CD4-positive, alpha-beta T cell treated with Interleukin-4 for 4 hours (primary cell): ENCODE data around the gene TSEN34.
"Not testable (repeated sequence)": the region's sequence is repeated elsewhere in the genome, so short reads cannot be mapped to it uniquely, and the experiment has no call there.

Experiments
- DNase-seq: peaks from one replicate; pipeline ENCODE4 v3.0.0-alpha.2; 2020

Gene TSEN34

DNA sequence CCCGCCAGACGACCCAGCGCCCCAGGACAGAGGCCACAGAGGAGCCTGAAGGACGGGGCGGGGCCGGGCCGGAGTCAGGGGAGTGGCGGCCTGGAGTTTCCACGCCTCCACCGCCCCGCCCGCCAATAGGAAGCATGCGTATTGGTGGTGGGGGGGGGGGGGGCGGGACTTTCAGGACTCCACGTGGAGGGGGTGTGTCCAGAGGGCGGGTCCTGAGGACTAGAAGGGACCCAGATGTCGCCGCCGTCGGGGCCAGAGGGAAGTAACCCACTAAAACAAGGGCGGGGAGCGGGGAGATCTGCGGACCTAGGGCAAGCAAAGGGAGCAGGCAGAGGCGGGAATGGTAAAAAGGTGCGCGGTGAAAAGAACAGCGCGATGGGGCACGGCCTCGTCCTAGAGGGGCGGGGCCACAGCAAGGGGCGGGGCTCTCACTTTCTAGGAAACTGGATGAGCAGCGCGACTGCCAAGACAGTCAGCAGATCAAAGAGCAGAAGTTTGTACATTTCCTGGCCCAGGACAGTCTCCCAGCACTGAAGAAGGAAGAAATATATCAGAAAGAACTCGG is 28.8 kb upstream of the TSEN34 start:
- DNase-seq = peak; percentile 73

DNA sequence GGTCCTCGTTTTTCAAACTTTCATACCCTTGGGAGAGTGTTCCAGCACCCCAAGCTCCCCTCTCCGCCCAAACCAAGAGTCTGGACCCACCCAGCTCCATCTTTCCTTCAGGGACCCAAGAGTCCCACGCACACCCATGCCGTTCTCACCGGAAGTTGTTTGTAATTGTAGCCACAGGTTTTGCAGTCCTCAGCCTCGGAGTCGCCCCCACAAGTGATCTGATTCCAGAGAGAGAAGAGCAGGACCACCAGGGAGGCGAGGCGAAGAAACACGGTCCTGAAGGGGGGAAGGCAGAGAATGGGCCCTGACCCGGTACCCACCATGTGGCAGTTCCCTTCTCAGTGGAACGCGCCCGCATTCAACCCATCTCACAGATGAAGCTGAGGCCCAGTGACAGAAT is 28.2 kb upstream of the TSEN34 start:
- no peak for DNase-seq

GRCh38 chr19:54164369-54165068 is 26.6 kb upstream of the TSEN34 start:
- peak; percentile 47 for DNase-seq

DNA sequence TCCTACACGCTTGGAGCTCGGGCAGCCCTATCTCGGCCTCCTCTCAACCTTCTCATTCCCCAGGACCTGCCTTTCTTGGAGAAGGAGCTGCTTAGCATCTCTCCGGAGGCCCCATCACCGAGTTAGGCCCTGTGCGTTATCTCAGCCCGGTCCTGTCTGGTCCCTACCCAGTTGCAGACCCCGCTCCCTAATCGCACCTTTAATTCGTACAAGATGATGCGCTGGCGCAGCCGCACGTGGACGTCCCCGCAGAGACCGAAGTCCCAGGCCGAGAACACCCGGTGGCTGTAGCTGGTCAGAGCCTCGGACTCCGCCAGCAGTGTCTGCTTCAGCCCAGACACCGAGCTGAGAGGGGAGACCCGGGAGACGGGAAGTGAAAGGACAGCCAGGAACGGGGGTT is 25.9 kb upstream of the TSEN34 start:
- DNase-seq = no peak

GRCh38 chr19:54168174-54168917 is 22.8 kb upstream of the TSEN34 start:
- DNase-seq = peak; percentile 78

DNA sequence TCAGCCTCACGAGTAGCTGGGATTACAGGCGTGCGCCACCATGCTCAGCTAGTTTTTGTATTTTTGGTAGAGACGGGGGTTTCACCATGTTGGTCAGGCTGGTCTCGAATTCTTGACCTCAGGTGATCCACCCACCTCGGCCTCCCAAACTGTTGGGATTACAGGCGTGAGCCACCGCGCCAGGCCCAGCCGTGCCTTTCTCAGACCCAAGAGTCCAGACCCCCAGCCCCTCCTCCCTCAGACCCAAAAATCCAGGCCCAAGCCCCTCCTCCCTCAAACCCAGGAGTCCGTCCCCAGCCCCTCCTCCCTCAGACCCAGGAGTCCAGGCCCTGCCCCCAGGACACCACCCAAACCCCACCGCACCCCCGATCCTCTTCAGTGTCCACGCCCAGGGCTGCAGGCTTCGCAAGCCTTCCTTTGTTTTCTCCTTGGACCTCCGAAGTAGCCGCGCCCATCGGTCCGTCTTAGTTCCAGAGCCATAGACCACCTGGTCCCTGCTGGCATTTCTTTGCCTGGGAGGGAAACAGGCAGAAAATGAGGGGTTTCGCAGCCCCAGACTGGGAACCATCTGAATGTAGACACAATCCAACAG is 21.9 kb upstream of the TSEN34 start:
- DNase-seq = no peak

DNA sequence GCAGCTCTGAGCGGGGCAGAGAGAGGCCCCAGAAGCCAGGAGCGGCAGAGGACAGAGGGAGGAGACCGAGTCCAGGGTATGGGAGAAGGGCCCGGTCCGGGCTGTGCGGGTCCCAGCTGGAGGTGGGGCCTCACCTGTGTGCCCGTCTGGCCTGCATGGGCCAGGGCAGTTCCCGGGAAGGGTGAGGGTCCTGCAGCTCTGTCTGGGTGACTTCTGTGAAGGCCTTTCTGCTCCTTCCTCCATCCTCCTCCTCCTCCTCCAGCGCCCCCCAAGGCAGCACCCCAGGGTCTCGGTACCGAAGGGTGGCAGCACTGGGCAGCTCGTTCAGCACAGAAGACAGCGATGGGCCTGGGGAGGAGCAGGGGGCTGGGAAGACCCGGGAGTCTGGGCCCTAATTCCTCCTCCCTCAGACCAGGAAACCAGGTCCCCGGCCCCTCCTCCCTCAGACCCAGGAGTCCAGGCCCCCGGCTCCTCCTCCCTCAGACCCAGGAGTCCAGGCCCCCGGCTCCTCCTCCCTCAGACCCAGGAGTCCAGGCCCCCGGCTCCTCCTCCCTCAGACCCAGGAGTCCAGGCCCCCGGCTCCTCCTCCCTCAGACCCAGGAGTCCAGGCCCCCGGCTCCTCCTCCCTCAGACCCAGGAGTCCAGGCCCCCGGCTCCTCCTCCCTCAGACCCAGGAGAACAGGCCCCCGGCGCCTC is 19.2 kb upstream of the TSEN34 start:
- DNase-seq = not testable (repeated sequence)

DNA sequence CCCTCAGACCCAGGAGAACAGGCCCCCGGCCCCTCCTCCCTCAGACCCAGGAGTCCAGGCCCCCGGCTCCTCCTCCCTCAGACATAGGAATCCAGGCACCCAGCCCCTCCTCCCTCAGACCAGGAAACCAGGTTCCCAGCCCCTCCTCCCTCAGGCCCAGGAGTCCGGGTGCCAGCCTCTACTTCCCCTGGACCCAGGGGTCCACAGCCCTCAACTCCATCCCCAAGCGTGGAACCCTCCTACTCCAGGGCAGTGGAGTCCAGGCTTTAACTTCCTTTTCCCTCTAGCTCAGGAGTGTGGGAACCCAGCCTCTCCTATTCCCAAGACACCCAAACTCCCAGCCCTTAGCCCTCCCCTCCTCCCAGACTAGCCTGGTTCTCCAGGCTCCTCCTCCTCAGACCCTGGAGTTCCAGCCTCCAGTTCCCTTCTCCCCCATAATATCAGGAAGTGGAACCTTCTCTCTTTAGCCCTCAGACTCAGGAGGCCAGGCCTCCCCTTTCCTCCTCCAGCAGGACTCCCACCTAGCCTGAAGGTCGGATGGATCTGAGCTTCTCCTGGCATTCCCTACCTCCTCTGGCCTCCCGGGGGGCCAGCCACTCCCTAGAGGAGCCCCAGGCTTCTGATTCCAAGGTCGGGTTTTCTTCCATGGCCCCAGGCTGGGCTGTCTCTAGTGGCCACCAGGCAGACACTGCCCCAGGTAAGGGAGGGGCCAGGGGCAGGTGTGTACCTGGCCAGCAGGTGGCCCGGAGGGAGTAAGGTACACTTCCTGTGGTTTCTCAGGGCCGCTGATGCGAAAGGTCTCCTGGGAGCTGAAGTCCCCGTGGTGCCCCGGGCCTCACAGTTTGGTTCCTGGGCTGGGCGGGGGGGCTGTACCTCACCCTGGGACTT is 18.4 kb upstream of the TSEN34 start, which contains the start of gene TMC4:
TSS of gene TMC4 (minus strand) at position 690 of the 888 bp plus-strand sequence. CDS start at position 647, 43 bp downstream.
- DNase-seq = no peak

DNA sequence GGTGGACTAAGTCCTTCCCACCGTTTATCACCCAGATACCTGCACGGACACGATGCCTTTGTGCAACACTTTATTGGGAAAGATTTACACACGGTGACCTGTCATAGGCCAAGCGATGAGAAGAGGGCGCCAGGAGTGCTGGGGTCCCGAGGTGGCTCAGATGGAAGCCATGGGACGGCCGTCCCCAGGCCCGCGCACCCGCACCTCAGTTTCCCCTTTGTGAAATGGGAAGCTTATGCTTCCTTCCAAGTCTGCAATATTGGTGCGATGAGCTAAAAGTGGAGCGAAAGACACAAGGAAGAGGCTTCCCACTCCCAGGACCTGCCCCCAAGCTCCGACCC is 17.8 kb upstream of the TSEN34 start:
- no peak for DNase-seq

- no peak for DNase-seq
Observed at GRCh38 chr19:54173951-54174834, 16.9 kb upstream of the TSEN34 start.

DNA sequence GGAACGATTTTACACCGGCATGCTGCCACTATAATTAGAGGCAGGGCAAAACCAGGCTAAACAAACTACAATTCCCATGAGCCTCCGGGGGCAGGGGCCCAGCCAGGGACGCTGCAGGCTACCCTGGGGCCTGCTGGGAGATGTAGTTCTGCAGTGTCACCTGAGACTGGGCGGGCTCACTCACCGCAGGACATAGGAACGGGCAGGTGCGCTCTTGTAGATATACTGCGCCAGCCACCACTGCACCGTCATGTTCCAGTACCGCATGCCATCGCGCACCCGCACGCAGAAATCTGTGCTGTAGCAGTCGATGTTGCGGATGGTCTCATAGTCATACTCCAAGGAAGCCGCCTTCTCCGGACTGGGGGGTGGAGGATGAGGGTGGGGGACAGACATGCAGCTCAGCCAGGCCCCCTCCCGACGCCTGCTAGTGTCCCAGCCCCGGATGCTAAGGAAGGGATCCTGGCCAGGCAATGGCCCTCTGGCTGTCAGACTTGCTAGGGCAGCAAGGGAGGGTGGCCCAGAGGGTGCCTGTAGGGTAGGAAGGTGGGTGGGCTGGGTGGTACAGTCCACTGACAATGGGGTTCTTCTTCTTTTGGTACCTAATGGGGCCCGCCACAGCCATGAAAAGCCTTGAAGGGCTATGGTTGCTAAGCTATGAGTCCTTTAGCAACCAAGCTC is 12.4 kb upstream of the TSEN34 start:
- no peak for DNase-seq

DNA sequence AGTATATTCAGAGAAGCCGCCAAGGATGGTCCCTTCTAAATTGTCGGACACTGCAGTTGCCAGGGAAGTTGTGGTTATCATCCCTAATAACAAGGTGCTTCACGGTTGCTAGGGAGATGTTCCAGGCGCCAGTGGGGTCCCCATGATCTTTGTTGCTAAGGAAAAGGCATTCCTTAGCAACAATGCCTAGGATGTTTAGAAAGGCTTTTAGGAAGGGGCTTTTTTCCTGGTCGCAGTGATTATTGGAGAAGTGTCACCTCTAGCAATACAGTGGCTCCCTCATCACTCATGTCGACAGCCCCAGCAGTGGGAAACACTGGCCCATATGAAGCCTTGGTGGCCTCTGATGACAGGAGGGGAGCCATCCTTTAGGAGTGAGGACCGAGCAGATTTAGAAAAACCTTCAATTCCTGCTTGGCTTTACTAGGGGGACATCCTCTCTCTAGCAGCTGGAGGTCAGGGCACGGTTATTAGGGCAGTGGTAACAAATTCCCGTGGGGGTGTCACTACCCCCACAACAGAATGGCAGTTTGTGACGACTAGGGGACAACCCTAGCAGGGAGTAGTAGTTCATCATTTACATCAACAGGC is 11.8 kb upstream of the TSEN34 start:
- no peak for DNase-seq

GRCh38 chr19:54179921-54180461 is 11.1 kb upstream of the TSEN34 start:
- no peak for DNase-seq

DNA sequence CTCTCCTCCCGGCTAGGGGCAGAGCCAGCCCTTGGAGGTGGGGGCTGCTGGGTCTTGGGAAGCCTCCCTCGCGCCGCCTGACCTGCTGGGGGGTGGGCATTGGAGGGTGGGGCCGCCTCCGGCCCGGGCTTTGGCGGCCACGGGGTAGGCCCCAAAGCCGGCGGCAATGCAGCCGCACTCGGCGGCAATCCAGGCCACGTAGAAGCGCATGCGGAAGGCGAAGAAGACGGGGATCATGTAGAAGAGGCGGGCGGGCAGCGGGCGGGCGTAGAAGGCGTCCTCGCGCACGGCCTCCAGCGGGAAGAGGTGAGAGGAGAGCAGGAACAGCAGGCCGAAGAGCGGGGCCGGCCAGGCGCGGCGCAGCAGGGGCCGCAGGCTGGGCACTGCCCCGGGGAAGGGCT is 10.4 kb upstream of the TSEN34 start:
- DNase-seq = no peak

GRCh38 chr19:54181894-54182293 is 9.2 kb upstream of the TSEN34 start:
- DNase-seq = not testable (repeated sequence)

DNA sequence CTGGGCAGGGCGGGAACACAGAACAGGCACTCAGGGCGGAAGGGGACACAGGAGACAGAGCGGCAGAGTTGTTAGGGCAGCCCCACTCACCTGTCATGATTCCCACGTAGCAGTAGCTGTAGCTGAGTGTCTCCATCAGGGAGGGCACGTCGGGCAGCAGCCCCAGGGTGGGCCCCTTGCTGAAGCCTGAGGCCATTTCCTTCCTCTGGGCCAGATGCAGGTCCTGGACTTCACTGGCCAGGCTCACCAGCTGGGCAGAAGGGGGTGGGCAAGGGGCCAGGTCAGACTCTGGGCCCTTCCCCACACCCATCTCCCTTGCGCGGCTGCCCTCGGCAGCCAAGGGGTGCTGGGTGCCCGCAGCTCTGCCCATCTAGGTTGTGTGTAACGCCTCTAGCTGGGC is 7.7 kb upstream of the TSEN34 start:
- no peak for DNase-seq

DNA sequence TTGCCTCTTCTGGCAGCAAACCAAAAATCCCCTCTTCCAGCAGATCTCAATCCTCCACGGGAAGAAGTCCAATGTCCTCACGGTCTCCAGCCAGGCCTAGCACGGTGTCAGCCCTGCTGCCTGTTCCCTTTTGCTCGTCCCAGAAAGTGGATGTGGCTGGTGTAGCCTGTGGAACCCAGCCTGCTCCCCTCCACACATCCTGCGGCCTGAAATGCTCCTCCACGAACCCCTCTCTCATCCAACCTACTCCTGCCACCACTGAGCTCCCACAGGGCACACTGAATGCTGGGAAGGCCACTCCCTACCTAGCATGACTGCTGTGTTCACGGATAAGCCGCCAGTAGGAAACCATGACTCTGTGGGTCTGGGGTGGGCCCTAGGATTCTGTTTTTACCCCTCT is 4.8 kb upstream of the TSEN34 start:
- DNase-seq = no peak

DNA sequence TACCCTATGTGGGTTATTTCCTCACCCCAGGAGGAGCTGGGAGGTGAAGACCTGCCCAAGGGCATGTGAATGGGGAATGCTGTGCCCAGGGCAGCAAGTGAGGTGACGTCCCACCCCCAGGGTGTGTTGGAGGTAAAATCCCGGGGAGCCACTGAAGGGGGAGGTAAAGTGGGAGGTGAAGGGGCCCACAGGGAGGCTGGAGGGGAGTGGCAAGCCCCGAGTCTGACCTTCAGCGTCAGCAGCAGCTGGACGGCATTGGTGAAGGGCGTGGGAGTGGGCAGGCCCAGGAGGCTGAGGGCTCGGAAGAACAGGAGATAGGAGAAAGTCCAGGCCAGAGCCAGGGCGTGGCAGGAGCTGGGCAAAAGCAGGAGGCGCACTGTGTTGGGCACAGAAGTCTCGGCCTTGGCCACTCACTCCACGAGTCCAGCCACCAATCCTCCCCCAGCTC is 4.2 kb upstream of the TSEN34 start:
- no peak for DNase-seq

- DNase-seq = peak; percentile 68
Observed at GRCh38 chr19:54188215-54188871, 2.8 kb upstream of the TSEN34 start.
